GM18909 (cell line): ENCODE measurements around the gene SYVN1.
"Not testable (repeated sequence)": the region's sequence is repeated elsewhere in the genome, so short reads cannot be mapped to it uniquely, and the experiment has no call there.

Source experiments
- ATAC-seq: cut with Tn5 transposase; IDR thresholded peaks from one replicate; pipeline ENCODE4 v1.9.1; 2021; ENCODE audit warnings: mild to moderate bottlenecking; ENCODE audit not compliant: unreplicated experiment, poor library complexity

SYVN1 gene

DNA sequence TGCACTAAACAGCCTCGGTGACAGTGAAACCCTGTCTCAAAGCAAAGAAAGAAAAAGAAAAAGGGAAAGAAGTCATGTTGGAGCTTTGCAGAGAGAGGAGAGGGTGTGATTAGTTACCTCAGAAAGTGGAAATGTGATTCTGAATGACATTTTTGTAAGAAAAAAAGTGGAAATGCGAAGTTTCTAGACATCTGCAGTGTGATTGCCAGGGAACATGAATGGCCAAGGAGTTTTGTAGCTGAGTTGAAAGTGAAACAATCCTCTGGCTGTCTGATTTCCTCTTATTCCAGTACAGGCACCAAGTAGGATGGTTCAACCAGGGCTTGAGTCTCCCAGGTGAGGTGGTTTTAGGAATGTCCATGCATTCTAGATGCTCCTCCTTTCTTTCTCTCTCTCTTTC lies 17.8 kb upstream of the SYVN1 start:
- no peak for ATAC-seq

DNA sequence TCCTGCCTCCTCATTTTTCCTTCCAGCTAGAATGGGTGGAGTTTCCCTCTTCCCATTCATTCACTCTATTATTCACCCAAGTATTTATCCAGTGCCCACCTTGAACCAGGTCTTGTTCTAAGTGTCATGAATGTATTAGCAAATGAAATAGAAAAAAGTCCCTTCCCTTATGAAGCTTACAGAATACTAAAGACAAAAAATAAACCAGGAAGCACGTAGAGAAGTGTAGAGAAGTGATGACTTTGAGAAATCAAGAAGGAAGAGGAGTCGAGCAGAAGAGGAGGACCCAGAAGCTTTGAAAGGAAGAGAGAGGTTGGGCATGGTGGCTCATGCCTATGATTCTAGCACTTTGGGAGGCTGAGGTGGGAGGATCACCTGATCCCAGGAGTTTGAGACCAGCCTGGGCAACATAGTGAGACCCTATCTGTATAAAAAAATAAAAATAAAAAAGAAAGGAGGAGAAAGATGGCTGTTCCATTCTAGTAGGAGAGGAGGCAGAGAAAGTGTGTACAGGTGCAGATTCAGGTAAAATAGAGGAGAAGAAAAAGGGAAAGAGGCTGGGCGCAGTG lies 17.1 kb upstream of the SYVN1 start:
- no peak for ATAC-seq

DNA sequence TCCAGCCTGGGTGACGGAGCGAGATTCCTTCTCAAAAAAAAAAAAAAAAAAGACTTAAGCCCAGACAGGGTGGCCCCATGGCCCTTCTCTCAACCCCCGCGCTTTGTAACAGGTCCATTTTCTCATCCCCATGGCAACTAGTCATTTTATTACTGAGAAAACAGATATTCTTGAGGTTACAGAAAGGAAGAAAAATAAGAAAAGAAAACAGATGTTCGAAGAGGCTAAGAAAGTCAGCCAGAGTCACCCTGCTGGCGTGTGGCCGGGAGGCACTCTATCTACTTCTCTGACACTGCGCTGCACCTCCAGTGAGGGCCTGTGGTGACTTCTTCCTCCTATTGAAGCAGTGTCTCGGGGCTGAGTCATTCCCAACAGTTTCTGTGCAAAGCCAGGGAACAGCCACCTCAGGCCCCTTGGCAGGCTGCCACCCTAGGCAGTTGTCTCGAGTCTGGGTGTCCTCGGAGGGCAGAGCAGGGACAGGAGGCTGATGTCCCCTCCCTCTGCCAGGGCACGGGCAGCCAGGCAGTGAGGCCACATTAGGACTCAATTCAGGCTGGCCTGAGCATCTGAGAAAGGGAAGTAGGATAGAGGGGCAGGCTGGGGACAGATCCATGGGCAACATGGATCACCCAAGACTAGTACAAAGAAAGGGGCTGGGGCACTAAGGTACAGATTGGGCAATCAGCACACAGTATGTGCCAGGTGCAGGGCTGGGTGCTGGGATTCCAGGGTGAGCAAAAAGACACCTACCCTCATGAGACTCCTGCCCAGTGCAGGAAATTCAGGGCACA lies 16.4 kb upstream of the SYVN1 start:
- ATAC-seq = peak; percentile 47

DNA sequence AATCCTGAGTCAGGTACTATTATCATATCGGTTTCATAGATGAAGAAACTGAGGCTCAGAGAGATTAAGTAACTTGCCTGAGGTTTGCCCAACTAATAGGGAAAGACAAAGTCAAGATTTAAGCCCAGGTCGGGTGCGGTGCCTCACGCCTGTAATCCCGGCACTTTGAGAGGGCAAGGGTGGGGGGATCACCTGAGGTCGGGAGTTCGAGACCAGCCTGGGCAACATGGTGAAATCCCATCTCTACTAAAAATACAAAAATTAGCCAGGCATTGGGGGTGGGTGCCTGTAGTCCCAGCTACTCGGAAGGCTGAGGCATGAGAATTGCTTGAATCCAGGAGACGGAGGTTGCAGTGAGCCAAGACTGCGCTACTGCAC lies 15.8 kb upstream of the SYVN1 start:
- ATAC-seq = not testable (repeated sequence)

DNA sequence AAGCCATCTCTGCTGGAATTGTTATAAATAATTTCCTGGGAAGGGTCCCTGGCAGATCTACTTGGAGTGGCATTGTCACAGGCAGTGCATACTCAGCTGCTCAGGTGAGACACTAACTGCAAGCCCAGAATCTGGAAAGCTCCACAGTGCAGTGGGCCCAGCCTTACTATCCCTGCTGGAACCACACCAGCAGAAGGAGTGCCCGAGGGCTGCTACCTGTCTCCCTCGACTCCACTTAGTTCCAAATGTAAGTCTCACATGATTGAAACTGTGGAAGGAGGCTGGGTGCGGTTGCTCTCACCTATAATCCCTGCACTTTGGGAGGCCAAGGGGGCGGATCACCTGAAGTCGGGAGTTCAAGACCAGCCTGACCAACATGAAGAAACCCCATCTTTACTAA lies 14.3 kb upstream of the SYVN1 start:
- ATAC-seq = no peak

DNA sequence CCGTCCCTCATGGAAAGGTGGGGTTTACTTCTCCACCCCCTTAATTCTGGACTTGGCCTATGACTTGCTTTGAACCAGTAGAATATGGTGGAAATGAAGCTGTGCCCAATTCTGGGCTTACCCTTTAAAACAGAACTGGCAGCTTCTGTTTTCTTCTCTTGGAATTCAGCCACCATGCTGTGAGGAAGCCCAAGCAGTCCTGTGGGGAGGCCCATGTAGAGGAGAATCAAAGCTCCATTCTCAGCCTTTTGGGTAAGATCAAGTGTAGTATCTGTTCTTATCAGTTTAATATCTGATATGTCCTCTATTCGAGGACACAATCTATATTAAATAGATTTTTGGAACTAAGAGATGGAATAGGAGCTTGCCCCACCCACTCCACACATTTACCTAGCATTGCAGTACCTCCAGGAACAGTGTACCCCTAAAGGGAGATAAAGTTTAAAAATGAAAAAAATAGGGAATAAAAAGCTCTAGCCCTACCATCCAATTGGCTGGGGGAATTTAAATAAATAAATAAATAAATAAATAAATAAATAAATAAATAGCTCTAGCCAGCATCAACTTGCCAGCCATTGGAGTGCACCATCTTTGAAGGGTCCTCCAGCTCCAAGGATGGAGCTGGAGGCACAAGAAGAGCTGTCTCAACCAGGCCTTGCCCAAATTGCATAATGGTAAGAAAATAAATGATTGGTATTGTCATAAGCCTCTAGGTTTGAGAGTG lies 13.2 kb upstream of the SYVN1 start:
- ATAC-seq = no peak

DNA sequence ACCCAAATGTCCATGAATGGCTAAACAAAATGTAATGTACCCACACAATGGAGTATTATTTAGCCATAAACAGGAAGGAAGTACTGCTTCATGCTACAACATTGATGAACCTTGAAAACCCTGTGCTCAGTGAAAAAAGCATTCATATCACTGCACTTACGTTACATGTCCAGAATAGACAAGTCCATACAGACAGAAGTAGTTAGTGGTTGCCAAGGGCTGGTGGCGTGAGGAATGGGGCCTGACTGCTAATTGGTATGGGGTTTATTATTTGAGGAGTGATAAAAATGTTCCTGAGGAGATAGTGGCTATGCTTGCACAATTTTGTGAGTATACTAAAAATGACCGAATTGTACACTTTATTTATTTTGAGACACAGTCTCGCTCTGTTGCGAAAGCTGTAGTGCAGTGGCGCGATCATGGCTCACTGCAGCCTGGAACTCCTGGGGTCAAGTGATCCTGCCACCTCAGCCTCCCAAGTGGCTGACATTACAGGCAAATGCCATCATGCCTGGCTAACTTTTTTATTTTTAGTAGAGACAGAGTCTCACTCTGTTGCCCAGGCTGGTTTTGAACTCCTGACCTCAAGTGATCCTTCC lies 7.7 kb upstream of the SYVN1 start:
- no peak for ATAC-seq

DNA sequence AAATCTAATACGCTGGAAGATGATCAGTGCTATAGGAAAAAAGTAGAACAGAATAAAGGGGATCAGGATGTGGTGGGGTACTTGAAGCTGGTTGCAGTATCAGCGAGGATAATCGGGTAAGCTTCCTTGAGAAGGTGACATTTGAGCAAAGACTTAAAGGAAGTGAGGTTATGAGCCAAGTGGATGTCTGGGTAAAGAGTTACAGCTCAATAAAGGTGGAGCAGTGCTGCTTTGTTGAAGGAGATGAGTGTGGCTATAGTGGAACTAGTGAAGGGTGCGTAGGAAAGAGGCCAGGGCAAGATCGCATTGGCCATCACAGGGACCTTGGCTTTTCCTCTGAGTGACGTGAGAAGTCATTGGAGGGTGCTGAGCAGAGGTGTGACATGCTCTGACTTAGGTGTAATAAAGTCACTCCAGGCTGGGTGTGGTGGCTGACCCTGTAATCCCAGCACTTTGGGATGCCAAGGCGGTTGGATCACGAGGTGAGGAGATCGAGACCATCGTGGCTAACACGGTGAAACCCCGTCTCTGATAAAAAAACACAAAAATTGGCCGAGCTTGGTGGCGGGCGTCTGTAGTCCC lies 2.3 kb upstream of the SYVN1 start:
- no peak for ATAC-seq

DNA sequence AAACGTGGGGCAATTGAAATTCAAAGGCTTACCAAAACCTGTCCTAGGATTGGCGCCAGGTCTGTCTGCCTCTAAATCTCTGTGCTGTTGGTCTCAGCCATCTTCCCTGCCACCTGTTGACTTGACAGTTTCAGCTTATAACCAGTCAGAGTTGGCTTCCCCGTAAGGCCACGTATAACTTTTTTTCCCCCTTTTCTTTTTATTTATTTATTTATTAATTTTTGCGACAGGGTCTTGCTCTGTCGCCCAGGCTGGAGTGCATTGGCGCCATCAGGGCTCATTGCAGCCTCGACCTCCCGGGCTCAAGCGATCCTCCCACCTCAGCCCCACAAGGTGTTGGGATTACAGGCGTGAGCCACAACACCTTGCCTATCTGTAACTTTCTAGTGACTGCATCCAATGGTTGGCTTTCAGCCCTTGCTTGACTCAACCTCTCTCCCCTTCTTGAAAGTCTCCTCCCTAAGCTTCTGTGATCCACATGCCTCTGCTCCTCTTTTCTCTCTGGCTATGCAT lies 1.4 kb upstream of the SYVN1 start:
- ATAC-seq = no peak

DNA sequence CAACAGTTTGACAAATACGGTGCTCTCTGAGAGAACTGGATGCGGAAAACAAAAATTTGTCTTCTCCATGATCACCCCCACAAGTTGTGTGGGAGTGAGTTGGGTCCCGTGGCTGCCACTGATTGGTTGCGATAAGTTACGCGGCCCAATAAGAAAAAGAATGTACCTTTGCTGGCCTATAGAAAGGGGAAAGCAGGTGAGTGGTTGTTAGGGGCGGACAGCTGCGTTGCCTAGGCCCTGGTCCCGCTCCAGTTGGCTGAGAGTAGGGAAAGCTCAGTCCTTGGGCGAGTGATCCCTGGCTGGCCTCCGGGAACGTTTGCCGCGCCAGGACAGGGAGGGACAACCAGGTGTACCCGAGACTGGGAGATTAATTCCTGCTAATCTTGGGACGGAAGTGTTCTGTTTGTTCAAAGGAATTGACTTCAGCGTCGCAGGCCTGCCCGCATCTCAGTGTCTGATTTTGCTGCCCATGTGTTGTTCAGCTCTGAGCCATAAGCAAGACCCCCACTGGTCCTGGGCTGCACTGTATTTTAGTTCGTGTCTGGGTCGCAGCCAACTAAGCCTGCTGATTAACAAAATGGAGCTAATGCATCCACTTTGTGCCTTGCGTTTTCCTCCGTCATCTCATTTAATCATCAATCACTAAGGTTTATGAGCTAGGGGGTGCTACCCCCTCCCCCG lies 773 bp upstream of the SYVN1 start:
- ATAC-seq = peak; percentile 60

DNA sequence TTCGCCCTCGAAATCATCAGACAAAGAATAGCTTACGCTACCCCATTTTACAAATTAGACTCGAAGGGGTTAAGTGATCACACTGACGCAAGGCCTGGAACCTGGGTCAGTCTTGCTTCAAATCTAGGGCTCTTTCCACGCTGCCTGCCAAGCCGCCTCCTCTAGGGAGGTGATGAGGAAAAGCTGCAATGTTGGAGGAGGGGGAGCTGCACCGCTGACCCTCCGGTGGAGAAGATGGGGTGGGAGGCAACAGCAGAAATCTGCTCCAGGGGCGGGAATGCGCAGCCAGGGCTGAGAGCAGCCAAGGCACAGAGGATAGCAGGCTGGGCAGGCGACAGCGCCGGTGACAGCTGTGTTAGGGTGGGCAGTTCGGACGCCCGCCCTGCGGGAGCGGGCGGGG lies 595 bp downstream of the SYVN1 start:
- peak; percentile 2 for ATAC-seq

DNA sequence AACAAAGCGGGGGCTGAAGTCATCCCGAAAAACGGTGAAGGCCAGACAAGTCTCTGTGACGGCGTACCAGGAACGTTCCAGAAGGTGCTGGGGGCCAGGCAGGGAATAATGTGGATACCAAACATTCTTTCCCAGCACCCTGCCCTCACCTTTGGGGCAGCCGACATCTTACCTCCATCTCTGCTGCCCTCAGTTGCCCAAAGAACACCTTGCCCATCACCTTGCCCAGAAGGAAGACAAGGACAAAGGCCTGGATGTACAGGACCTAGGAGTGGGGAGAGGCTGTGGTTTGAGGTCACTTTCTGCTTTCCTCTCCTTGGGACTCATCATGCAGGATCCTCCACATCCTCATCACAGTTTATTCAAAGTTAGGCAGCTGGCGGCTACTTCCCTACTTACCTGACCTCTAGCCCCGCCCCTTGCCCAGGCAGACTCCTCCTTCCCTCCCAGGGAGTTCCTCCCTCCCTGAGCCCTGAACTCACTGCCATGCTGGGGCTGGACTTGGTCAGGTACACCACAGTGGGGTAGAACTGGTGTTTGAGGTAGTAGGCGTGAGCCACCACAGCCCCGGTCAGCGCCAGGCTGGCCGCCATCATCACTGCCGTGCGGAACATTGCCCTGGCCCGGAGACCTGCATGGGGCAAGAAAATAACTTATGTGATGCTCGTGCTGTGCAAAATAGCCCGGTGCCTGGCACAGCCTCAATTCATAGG lies 1.2 kb downstream of the SYVN1 start:
- ATAC-seq = no peak

DNA sequence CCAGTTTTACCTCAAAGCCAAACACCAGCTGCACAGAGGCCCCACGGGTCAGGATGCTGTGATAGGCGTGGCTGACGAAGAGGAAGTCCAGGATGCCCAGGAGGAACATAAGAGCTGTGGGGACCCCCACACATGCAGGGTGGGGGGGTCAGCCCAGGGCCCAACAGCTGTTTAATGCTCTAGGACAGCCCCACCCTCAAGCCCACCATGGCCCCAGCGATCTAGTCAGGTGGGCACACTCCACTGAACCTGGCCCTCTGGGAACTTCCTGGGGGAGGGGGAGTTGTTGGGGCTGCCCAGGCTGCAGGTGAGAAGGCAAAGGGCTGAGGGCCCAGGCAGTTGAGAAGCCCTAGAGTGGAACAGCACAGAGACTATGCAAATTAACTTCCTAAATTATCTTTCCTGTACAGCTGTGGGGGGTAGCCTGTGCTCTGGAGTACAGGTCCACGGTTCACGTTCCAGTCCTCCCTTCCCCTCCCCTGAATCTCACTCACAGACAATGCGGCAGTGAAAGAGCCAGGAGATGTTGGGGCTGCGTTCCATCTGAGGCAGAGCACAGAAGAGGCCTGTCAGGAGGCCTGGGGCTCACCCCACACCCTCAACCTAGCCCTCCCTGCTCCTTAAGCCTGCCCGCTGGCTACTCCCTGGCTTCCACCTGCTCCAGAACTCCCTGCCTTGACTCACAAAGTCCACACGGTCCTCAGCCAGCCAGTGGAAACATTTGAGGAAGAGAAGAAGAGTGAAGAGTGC lies 1.9 kb downstream of the SYVN1 start:
- ATAC-seq = peak; percentile 44

DNA sequence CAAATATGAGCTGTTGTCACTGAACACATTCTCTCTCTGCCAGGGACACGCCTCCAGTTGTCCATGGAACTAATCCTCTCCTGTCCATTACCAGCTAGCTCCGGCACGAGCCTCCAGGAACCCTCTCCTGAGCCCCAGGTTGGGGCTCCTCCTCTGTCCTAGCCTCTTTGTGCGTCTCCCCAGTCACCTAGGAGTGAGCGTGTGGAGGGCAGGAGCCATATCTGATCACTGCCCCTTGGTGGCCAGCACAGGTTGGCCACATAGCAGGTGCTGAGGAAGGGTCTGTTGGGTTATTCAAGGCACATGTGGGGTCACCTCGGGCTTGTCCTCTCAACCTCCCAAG lies 2.5 kb downstream of the SYVN1 start:
- ATAC-seq = no peak

DNA sequence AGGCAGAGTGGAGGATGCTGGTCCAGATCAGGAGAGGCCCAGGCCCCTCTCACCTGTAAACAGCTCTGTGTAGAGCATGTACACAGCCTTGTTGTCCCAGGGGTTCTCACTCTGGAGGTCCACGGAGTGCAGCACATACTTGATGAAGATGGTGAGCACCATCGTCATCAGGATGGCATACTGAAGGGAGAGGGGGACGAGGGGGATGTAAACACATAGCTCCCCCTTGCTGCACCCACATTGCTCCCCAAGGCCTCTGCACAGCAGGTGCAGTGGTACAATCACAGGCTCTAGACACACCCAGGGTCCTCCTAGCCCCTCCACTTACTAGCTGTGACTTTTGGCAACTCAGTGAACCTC lies 2.9 kb downstream of the SYVN1 start:
- ATAC-seq = no peak

DNA sequence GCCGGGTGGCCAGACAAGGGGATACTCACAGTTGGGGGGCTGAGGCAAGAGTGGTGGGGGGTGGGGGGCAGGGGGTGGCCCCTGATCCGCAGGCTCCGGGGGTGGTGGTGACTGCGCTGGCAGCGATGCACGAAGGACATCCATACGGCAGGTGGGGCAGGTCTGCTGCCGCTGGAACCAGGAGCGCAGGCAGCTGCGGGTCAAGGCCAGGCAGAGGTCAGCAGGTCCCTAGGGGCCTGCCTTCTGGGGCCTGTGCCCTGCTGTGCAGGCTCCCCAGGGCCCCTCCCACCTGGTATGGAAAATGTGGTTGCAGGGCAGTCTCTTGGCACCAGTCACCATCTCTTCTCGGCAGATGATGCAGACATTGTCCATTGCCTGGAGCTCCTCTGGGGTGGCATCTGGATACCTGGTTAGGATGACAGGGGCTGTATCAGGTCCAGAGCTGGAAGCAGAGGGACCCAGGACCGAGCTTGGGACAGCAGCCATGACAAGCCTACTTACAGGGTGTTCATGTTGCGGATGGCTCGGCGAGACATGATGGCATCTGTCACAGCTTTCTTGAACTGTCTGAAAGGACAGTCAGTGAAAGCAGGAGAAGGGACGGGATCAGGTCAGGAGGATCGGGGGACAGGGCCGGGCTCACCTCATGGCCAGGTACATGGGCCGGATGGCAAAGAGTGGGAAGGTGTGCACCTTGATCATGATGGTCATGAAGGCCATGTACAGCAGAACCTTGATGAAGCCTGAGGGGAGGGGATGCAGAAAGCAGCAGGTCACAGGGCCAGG lies 3.5 kb downstream of the SYVN1 start:
- ATAC-seq = no peak

DNA sequence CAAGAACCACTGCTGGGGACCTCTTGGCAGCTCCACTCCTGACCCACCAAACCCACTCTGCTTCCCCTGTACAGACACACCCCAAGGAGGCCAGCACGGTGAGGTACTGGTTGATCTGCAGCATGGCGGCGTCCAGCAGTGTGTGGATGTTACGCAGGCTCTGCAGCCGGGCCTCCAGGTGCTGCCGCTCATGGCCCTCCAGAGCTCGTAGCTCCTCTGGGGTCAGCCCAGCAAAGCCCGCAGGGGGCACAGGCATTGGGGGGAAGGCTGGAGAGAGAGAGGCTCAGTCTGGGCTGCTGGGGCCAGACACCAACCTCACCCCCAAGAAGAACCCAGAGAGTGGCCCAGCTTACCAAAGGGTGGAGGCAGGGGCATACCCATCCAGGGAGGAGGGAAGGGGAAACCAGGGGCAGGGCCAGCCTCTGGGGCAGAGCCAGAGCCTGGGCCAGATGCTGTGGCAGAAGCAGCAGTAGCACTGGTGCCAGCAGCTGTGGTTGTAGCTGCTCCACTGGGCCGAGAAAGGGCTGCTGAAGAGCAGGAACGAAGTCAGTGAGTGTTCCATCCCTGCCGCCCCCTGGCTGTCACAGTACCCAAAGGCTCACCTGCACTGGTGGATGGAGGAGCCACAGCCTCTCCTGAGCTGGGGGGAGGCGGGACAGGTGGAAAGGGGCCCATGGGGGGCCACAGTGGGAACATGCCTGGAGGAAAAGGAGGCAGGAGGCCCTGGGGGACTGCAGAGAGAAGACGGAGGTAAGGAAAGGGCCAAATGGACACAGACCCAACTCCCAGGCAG lies 4.5 kb downstream of the SYVN1 start:
- no peak for ATAC-seq
